Lower leg skin (tissue), 4 donors: ENCODE measurements around the gene SUSD2. TPM values are rescaled to one million over a fixed set of nuclear protein-coding genes. Genes with fewer than 3 reads are reported as not detected.

Experiments used
- DNase-seq, 2 donors: peaks; one replicate each; pipeline ENCODE4 v3.0.0-alpha.2; 2019; ENCODE audit warnings: low spot score in 2 of 2
- H3K4me3 ChIP-seq: fragments of 200-600 bp; sonication (generic); 2 replicates; pipeline ENCODE4 v1.5.1; 2017; ENCODE audit warnings: mild to moderate bottlenecking, low read depth; ENCODE audit not compliant: poor library complexity, severe bottlenecking
- CTCF ChIP-seq, 3 donors: fragments of 450-650 bp; IDR thresholded peaks; one replicate each; pipeline ENCODE4 v1.5.1; 2016; ENCODE audit warnings: antibody characterized with exemption in 3 of 3, mild to moderate bottlenecking in 3 of 3, moderate library complexity in 2 of 3
- POLR2A ChIP-seq, 2 donors: fragments of 450-650 bp; IDR thresholded peaks; one replicate each; pipeline ENCODE4 v1.6.1; 2016 to 2017; ENCODE audit warnings: antibody characterized with exemption in 2 of 2, mild to moderate bottlenecking in 1 of 2, moderate library complexity in 1 of 2
- WGBS, 2 donors: methylation state at CpG; one replicate each; pipeline ENCODE4 v1.1.5; 2018; 5-methylcytosine and 5-hydroxymethylcytosine counted together
- intact Hi-C: fragments of 100-400 bp; cut with DNase I; formaldehyde crosslinking; loops from one replicate; pipeline ENCODE4 v1.15.0; 2023; ENCODE audit warnings: low total_unique reads
- total RNA-seq, 4 donors: library from RNA; depleted of rRNA; stranded (reverse); fragments of >200 nt; gene quantifications; one replicate each; pipeline ENCODE4 v1.1.0, GENCODE V29; 2016

Gene SUSD2
- total RNA-seq, 4 donors from 2014 or later, result 18.3 to 74.3 (median 27.0) TPM

- no peak for TF ChIP-seq CTCF (IDR thresholded peaks at IDR 0.05)
- no peak for TF ChIP-seq POLR2A (IDR thresholded peaks at IDR 0.05)
- DNase-seq, result no peak
- intact Hi-C loops, result no loop called here
- H3K4me3 ChIP-seq, result no peak overlapping the region
- WGBS, 2 donors, result 57 to 61% methylated on average over 20 to 24 of the region's 24 CpGs
Measured at GRCh38 chr22:24183321-24184031, 2.2 kb downstream of the SUSD2 start.

- TF ChIP-seq POLR2A (IDR thresholded peaks at IDR 0.05) (no peak), CTCF (IDR thresholded peaks at IDR 0.05) (no peak)
- H3K4me3 ChIP-seq, result no peak overlapping the region
- DNase-seq, result no peak
- WGBS, 2 donors, result 70 to 86% methylated on average over 16 of the region's 16 CpGs
- intact Hi-C loops, result no loop called here
Measured at GRCh38 chr22:24184057-24184798, 2.9 kb downstream of the SUSD2 start.

- H3K4me3 ChIP-seq, result no peak overlapping the region
- TF ChIP-seq CTCF (IDR thresholded peaks at IDR 0.05) (no peak), POLR2A (IDR thresholded peaks at IDR 0.05) (no peak)
- DNase-seq, result no peak
- WGBS, 2 donors, result 84 to 95% methylated on average over 13 to 14 of the region's 16 CpGs
- intact Hi-C loops, result loop anchor here (5.0 kb wide), 1 partner anchor 62 kb away; the partner anchor contains the start of gene GGT5
Measured at GRCh38 chr22:24185001-24185500, 3.8 kb downstream of the SUSD2 start.

- intact Hi-C loops, result loop anchor here (5.0 kb wide), 1 partner anchor 62 kb away; the partner anchor contains the start of gene GGT5
- no peak overlapping the region for H3K4me3 ChIP-seq
- no peak for DNase-seq
- no peak for TF ChIP-seq POLR2A (IDR thresholded peaks at IDR 0.05)
- TF ChIP-seq CTCF (IDR thresholded peaks at IDR 0.05), result no peak
- whole genome bisulfite sequencing, 2 donors, result 93 to 95% methylated on average over 44 to 45 of the region's 51 CpGs
Measured at GRCh38 chr22:24185501-24186351, 4.4 kb downstream of the SUSD2 start.

- no peak overlapping the region for H3K4me3 ChIP-seq
- no peak for DNase-seq
- TF ChIP-seq CTCF (IDR thresholded peaks at IDR 0.05) (no peak), POLR2A (IDR thresholded peaks at IDR 0.05) (no peak)
- intact Hi-C loops, result loop anchor here (5.0 kb wide), 1 partner anchor 61 kb away; the partner anchor contains the start of gene GGT5
- 94 to 100% methylated on average over 7 to 11 of the region's 15 CpGs for WGBS, 2 donors
Measured at GRCh38 chr22:24186352-24186740, 5.1 kb downstream of the SUSD2 start.
